IPS-18a (cell line): Measurements from ENCODE around the gene SEMA3A.
A peak's percentile ranks its signal among the peaks of the same experiment; 100 is the strongest.
"Not testable (repeated sequence)": the region's sequence is repeated elsewhere in the genome, so short reads cannot be mapped to it uniquely, and the experiment has no call there.

Experiments
- H3K27ac ChIP-seq: one replicate; pipeline ENCODE4 v1.5.1; 2013; ENCODE audit warnings: low read length
- H3K27me3 ChIP-seq: one replicate; pipeline ENCODE4 v1.6.1; 2013; ENCODE audit warnings: mild to moderate bottlenecking, low read length; ENCODE audit not compliant: control insufficient read depth, insufficient read depth
- H3K36me3 ChIP-seq: one replicate; pipeline ENCODE4 v1.6.1; 2013; ENCODE audit warnings: low read depth, low read length; ENCODE audit not compliant: control insufficient read depth
- H3K4me1 ChIP-seq: one replicate; pipeline ENCODE4 v1.6.1; 2013; ENCODE audit warnings: low read depth, low read length; ENCODE audit not compliant: control insufficient read depth
- H3K4me3 ChIP-seq: one replicate; pipeline ENCODE4 v1.5.1; 2013; ENCODE audit warnings: low read length
- H3K9ac ChIP-seq: one replicate; pipeline ENCODE4 v1.6.1; 2013; ENCODE audit warnings: mild to moderate bottlenecking, low read length, moderate library complexity
- H3K9me3 ChIP-seq: one replicate; pipeline ENCODE4 v1.6.1; 2013; ENCODE audit warnings: low read depth, low read length; ENCODE audit not compliant: control insufficient read depth

Gene SEMA3A

DNA sequence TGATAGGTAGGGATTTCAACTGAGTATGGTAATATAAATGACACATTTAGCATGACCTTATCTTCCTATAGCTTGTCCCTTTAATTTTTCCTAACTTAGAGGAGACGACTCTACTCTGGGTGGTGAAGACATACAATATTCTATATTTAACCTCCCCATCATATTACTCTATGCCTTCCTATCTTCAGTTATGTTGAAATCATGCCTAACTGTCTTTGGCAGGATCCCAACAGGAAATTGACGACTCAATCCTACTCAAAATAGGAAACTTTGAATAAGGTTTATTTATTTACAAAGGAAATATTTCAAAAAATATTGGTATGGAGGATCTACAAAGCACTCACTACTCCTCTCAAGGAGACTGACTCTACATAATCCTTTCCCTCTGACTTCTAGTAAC lies 24.1 kb upstream of the SEMA3A start:
- Histone ChIP-seq H3K27ac (no peak overlapping the region), H3K4me3 (no peak overlapping the region)

GRCh38 chr7:84216472-84216871 lies 21.9 kb upstream of the SEMA3A start:
- no peak overlapping the region for H3K4me3 ChIP-seq
- H3K9ac ChIP-seq: no peak overlapping the region
- no peak overlapping the region for H3K27ac ChIP-seq
- no peaks in the 10 kb centered on the region for H3K27me3 ChIP-seq
- no peaks in the 10 kb centered on the region for H3K4me1 ChIP-seq
- H3K36me3 ChIP-seq: no peaks in the 10 kb centered on the region
- H3K9me3 ChIP-seq: no peaks in the 10 kb centered on the region

More for the DNA sequence above, 24.1 kb upstream of the SEMA3A start:
- H3K4me1 ChIP-seq: no peaks in the 10 kb centered on the region
- no peaks in the 10 kb centered on the region for H3K27me3 ChIP-seq
- no peaks in the 10 kb centered on the region for H3K36me3 ChIP-seq
- no peak overlapping the region for H3K9ac ChIP-seq
- no peaks in the 10 kb centered on the region for H3K9me3 ChIP-seq

DNA sequence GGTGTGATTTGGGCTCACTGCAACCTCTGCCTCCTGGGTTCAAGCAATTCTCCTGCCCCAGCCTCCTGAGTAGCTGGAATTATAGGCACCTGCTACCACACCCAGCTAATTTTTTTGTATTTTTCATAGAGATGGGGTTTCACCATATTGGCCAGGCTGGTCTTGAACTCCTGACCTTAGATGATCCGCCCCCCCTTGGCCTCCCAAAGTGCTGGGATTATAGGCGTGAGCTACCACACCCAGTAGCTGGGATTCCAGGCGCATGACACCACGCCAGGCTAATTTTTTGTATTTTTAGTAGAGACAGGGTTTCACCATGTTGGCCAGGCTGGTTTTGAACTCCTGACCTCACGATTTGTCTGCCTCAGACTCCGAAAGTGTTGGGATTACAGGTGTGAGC lies 20.2 kb upstream of the SEMA3A start:
- not testable (repeated sequence) for H3K36me3 ChIP-seq, H3K9ac ChIP-seq, H3K27ac ChIP-seq, H3K4me3 ChIP-seq, H3K27me3 ChIP-seq, H3K4me1 ChIP-seq, H3K9me3 ChIP-seq

DNA sequence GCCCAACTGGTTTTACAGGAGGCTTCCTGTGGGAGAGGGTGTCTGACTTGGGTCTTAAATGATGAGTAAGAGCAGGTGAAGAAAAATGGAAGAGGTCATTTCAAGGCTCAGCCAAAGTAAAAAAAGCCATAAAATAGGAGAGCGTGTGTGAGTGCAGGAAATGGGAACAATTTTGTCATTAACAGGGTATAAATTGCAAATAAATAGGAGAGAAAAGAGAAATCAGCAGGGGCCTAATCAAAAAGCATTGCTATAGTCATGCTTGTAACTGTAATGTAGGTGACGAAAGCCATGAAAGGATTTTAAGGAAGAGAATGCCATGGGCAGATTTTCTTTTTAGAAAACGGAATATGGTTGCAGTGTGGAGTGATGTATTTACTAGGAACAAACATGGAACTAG lies 15.7 kb upstream of the SEMA3A start:
- Histone ChIP-seq H3K36me3 (no peaks in the 10 kb centered on the region), H3K27me3 (no peaks in the 10 kb centered on the region), H3K9ac (no peak overlapping the region), H3K4me3 (no peak overlapping the region), H3K9me3 (no peaks in the 10 kb centered on the region), H3K27ac (no peak overlapping the region), H3K4me1 (peaks cover 29% of the 10 kb centered on the region)

- Histone ChIP-seq H3K27ac (no peak overlapping the region), H3K4me3 (no peak overlapping the region), H3K9ac (no peak overlapping the region), H3K27me3 (no peaks in the 10 kb centered on the region), H3K4me1 (peaks cover 39% of the 10 kb centered on the region), H3K36me3 (no peaks in the 10 kb centered on the region), H3K9me3 (no peaks in the 10 kb centered on the region)
Observed at GRCh38 chr7:84209006-84209405, 14.4 kb upstream of the SEMA3A start.

- H3K36me3 ChIP-seq: no peaks in the 10 kb centered on the region
- peak overlapping the region; percentile 33 for H3K4me3 ChIP-seq
- no peak overlapping the region for H3K9ac ChIP-seq
- H3K27ac ChIP-seq: peak overlapping the region; percentile 35
- no peaks in the 10 kb centered on the region for H3K9me3 ChIP-seq
- H3K27me3 ChIP-seq: no peaks in the 10 kb centered on the region
- H3K4me1 ChIP-seq: peaks cover 44% of the 10 kb centered on the region
Observed at GRCh38 chr7:84207615-84208014, 13.0 kb upstream of the SEMA3A start.

DNA sequence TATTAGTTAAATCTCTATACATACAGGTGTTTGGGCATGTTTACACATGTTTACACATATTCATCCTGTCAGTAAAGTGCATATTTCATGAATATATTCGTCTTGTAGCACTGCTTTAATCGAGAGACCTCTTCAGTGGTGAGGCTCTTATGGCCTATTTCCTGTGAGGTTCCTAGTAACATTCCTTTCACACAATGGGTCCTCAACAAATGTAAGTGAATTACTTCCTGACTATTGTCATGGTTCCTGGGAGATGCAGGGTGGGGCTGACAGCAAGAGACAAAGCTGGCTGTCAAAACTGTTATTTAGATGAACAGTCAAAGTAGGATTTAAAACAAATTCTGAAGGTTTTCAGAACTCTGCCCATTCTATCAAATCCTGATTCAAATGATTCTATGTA lies 12.4 kb upstream of the SEMA3A start:
- no peak overlapping the region for H3K27ac ChIP-seq
- peak overlapping the region; percentile 33 for H3K4me3 ChIP-seq
- H3K9me3 ChIP-seq: no peaks in the 10 kb centered on the region
- no peaks in the 10 kb centered on the region for H3K27me3 ChIP-seq
- H3K4me1 ChIP-seq: peaks cover 48% of the 10 kb centered on the region
- H3K36me3 ChIP-seq: no peaks in the 10 kb centered on the region
- H3K9ac ChIP-seq: no peak overlapping the region

DNA sequence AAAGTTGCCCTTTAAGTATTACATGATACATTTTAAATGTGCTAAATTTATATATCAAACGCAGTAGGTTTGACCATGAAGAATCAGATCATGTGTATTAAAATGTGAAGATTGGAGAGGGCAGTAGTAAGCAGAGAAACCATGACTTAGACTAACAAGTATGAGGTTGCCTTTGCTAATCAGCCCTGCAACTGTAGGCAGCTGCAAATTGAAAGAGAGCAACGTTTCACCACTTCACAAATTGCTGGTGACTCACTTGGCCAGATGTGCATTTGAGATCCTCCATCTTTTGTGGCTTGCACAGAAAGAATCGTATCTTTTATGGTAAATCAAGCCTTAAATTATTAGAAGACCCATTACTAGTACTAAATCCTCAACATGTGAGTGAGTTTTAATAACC lies 10.1 kb upstream of the SEMA3A start:
- Histone ChIP-seq H3K36me3 (no peaks in the 10 kb centered on the region), H3K27me3 (no peaks in the 10 kb centered on the region), H3K9ac (no peak overlapping the region), H3K27ac (peak overlapping the region; percentile 35), H3K4me1 (peaks cover 65% of the 10 kb centered on the region), H3K4me3 (no peak overlapping the region), H3K9me3 (no peaks in the 10 kb centered on the region)

- Histone ChIP-seq H3K9ac (no peak overlapping the region), H3K27me3 (no peaks in the 10 kb centered on the region), H3K4me1 (peaks cover 76% of the 10 kb centered on the region), H3K27ac (peak overlapping the region; percentile 52), H3K9me3 (no peaks in the 10 kb centered on the region), H3K36me3 (no peaks in the 10 kb centered on the region), H3K4me3 (no peak overlapping the region)
Observed at GRCh38 chr7:84202855-84203254, 8.3 kb upstream of the SEMA3A start.

- peaks cover 71% of the 10 kb centered on the region for H3K4me1 ChIP-seq
- peak overlapping the region; percentile 11 for H3K9ac ChIP-seq
- H3K36me3 ChIP-seq: no peaks in the 10 kb centered on the region
- no peaks in the 10 kb centered on the region for H3K9me3 ChIP-seq
- peak overlapping the region; percentile 4 for H3K4me3 ChIP-seq
- peak overlapping the region; percentile 3 for H3K27ac ChIP-seq
- no peaks in the 10 kb centered on the region for H3K27me3 ChIP-seq
Observed at GRCh38 chr7:84200859-84201258, 6.3 kb upstream of the SEMA3A start.

GRCh38 chr7:84199216-84199615 lies 4.6 kb upstream of the SEMA3A start:
- Histone ChIP-seq H3K36me3 (no peaks in the 10 kb centered on the region), H3K27me3 (no peaks in the 10 kb centered on the region), H3K9ac (peak overlapping the region; percentile 7), H3K9me3 (no peaks in the 10 kb centered on the region), H3K4me3 (no peak overlapping the region), H3K27ac (no peak overlapping the region), H3K4me1 (peaks cover 65% of the 10 kb centered on the region)

GRCh38 chr7:84196084-84196503 lies 1.5 kb upstream of the SEMA3A start:
- Histone ChIP-seq H3K27me3 (no peaks in the 10 kb centered on the region), H3K4me1 (peaks cover 60% of the 10 kb centered on the region), H3K4me3 (peak overlapping the region; percentile 96), H3K9ac (no peak overlapping the region), H3K9me3 (no peaks in the 10 kb centered on the region), H3K36me3 (no peaks in the 10 kb centered on the region), H3K27ac (peak overlapping the region; percentile 46)
